ENCODE data around the gene DYNC1H1.
"Not testable (repeated sequence)": the region's sequence is repeated elsewhere in the genome, so short reads cannot be mapped to it uniquely, and the experiment has no call there.

DYNC1H1 gene

GRCh38 chr14:102043251-102044025 is 79.1 kb downstream of the DYNC1H1 start:
- no peak for DNase-seq

GRCh38 chr14:102044566-102044965 is 80.2 kb downstream of the DYNC1H1 start:
- no peak for DNase-seq

- peak; percentile 87 for DNase-seq
Observed at GRCh38 chr14:102046337-102047278, 82.2 kb downstream of the DYNC1H1 start.

GRCh38 chr14:102047808-102048540 is 83.6 kb downstream of the DYNC1H1 start:
- no peak for DNase-seq

- no peak for DNase-seq
Observed at GRCh38 chr14:102049258-102050025, 85.1 kb downstream of the DYNC1H1 start.

GRCh38 chr14:102050026-102050405 is 85.6 kb downstream of the DYNC1H1 start:
- DNase-seq: no peak

GRCh38 chr14:102050625-102051024 is 86.3 kb downstream of the DYNC1H1 start:
- no peak for DNase-seq

GRCh38 chr14:102052522-102052921 is 88.1 kb downstream of the DYNC1H1 start:
- no peak for DNase-seq

- DNase-seq: no peak
Observed at GRCh38 chr14:102055181-102055901, 91.0 kb downstream of the DYNC1H1 start.

GRCh38 chr14:102056694-102057442 is 92.5 kb downstream of the DYNC1H1 start:
- DNase-seq: no peak

GRCh38 chr14:102057480-102058114 is 93.2 kb downstream of the DYNC1H1 start:
- no peak for DNase-seq

- no peak for DNase-seq
Observed at GRCh38 chr14:102058146-102058545, 93.8 kb downstream of the DYNC1H1 start.

- DNase-seq: no peak
Observed at GRCh38 chr14:102058961-102059360, 94.6 kb downstream of the DYNC1H1 start.

- peak; percentile 52 for DNase-seq
Observed at GRCh38 chr14:102063109-102063807, 98.9 kb downstream of the DYNC1H1 start.

- DNase-seq: no peak
Observed at GRCh38 chr14:102063808-102064429, 99.5 kb downstream of the DYNC1H1 start.

GRCh38 chr14:102064590-102064989 is 100.2 kb downstream of the DYNC1H1 start:
- DNase-seq: not testable (repeated sequence)

- no peak for DNase-seq
Observed at GRCh38 chr14:102066041-102066451, 101.7 kb downstream of the DYNC1H1 start.

GRCh38 chr14:102071283-102071998 is 107.1 kb downstream of the DYNC1H1 start:
- no peak for DNase-seq
